Parathyroid adenoma (tissue), 2 donors: ENCODE measurements around the gene WDR19.

Experiments used
- H2AFZ ChIP-seq: fragments of 300-600 bp; sonication (generic); one replicate; pipeline ENCODE4 v1.7.0; 2017; ENCODE audit warnings: antibody characterized with exemption, mild to moderate bottlenecking
- H3K27ac ChIP-seq: fragments of 300-600 bp; sonication (generic); one replicate; pipeline ENCODE4 v1.7.0; 2017
- H3K27me3 ChIP-seq: fragments of 300-600 bp; sonication (generic); one replicate; pipeline ENCODE4 v1.7.0; 2017; ENCODE audit warnings: low read length; ENCODE audit not compliant: control insufficient read depth, insufficient read depth
- H3K36me3 ChIP-seq: fragments of 300-600 bp; sonication (generic); one replicate; pipeline ENCODE4 v1.7.0; 2017; ENCODE audit warnings: low read length; ENCODE audit not compliant: control insufficient read depth, insufficient read depth
- H3K4me1 ChIP-seq: fragments of 300-600 bp; sonication (generic); one replicate; pipeline ENCODE4 v1.7.0; 2017; ENCODE audit warnings: control low read depth
- H3K4me2 ChIP-seq: fragments of 300-600 bp; sonication (generic); one replicate; pipeline ENCODE4 v1.7.0; 2017; ENCODE audit warnings: low read length
- H3K4me3 ChIP-seq: fragments of 300-600 bp; sonication (generic); one replicate; pipeline ENCODE4 v1.7.0; 2017; ENCODE audit warnings: low read depth, low read length
- H3K79me2 ChIP-seq: fragments of 300-600 bp; sonication (generic); one replicate; pipeline ENCODE4 v1.7.0; 2017; ENCODE audit warnings: control low read depth
- H3K9ac ChIP-seq: fragments of 300-600 bp; sonication (generic); one replicate; pipeline ENCODE4 v1.7.0; 2017; ENCODE audit warnings: mild to moderate bottlenecking
- H3K9me3 ChIP-seq: fragments of 300-600 bp; sonication (generic); one replicate; pipeline ENCODE4 v1.7.0; 2017; ENCODE audit warnings: low read length; ENCODE audit not compliant: control insufficient read depth
- CTCF ChIP-seq: fragments of 300-600 bp; sonication (generic); IDR thresholded peaks from one replicate; pipeline ENCODE4 v1.7.0; 2017; ENCODE audit warnings: antibody characterized with exemption, mild to moderate bottlenecking
- donor health status: primary hyperparathyroidism.

Gene WDR19

DNA sequence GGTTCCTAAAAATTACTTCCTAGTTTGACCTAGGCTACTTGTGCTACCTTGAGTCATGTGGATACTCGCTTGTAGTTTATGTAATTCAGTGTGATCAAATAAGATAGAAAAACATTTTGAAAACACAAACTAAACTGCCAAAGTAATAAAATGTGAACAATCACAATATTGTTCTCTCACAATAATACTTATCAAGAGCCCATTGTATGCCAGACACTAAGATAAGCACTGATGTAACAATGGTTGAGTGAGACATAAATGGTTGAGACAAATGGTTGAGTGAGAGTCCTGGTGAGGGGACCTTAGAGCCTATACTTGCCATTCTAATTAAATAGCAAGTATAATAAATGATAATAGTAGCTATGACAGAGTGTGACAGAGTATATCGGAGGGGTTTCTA lies 142.1 kb downstream of the WDR19 start:
- Histone ChIP-seq H3K4me1 (no peaks in the 10 kb centered on the region), H3K4me3 (no peak overlapping the region), H3K27ac (no peak overlapping the region), H3K9me3 (no peaks in the 10 kb centered on the region), H3K27me3 (no peaks in the 10 kb centered on the region), H3K79me2 (no peaks in the 10 kb centered on the region), H3K36me3 (no peaks in the 10 kb centered on the region), H3K9ac (no peak overlapping the region), H3K4me2 (no peak overlapping the region), H2AFZ (no peak overlapping the region)
- TF ChIP-seq CTCF: no peak

DNA sequence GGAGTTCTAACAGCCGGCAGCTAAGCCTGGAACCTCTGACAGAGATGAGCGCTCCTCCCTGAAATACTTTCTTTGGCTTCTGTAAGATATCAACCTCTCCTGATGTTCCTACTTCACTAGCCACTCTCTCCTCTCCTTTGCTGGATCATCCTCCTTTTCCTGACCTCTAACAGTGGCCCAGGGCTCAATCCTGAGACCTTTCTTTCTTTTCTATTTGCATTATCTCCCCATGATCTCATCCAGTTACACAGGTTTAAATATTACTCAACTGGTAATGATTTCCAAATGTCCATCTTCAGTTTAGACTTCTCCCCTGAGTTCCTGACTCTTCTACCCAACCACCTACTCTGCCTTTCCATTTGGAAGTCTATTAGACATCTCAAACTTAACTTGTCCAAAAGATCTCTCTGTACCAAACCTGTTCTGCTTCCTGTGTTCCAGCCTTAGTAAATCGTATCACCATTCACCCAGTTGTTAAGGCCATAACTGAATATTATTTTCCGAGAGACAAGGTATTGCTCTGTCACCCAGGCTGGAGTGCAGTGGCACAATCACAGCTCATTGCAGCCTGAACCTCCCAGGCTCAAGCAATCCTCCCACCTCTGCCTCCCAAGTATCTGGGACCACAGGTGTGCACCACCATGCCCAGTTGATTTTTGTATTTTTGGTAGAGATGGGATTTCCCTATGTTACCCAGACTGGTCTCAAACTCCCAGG lies 142.7 kb downstream of the WDR19 start:
- Histone ChIP-seq H3K4me3 (no peak overlapping the region), H3K27ac (no peak overlapping the region), H3K36me3 (no peaks in the 10 kb centered on the region), H3K27me3 (no peaks in the 10 kb centered on the region), H3K9me3 (no peaks in the 10 kb centered on the region), H3K4me2 (no peak overlapping the region), H3K79me2 (no peaks in the 10 kb centered on the region), H2AFZ (no peak overlapping the region), H3K9ac (no peak overlapping the region), H3K4me1 (no peaks in the 10 kb centered on the region)
- TF ChIP-seq CTCF: no peak

- no peak for TF ChIP-seq CTCF
- H3K9ac ChIP-seq: no peak overlapping the region
These were observed 144.2 kb downstream of the WDR19 start for GRCh38 chr4:39326468-39326977.

GRCh38 chr4:39330353-39330752 lies 148.0 kb downstream of the WDR19 start:
- no peak for TF ChIP-seq CTCF
- Histone ChIP-seq H2AFZ (no peak overlapping the region), H3K27me3 (no peaks in the 10 kb centered on the region), H3K27ac (no peak overlapping the region), H3K4me2 (no peak overlapping the region), H3K79me2 (peaks cover 3% of the 10 kb centered on the region), H3K9me3 (no peaks in the 10 kb centered on the region), H3K4me1 (no peaks in the 10 kb centered on the region), H3K9ac (no peak overlapping the region), H3K4me3 (no peak overlapping the region), H3K36me3 (no peaks in the 10 kb centered on the region)

More at GRCh38 chr4:39326468-39326977, 144.2 kb downstream of the WDR19 start:
- H3K27me3 ChIP-seq: no peaks in the 10 kb centered on the region
- H3K4me2 ChIP-seq: no peak overlapping the region
- no peak overlapping the region for H3K4me3 ChIP-seq
- no peaks in the 10 kb centered on the region for H3K4me1 ChIP-seq
- H2AFZ ChIP-seq: no peak overlapping the region
- no peak overlapping the region for H3K27ac ChIP-seq
- H3K79me2 ChIP-seq: no peaks in the 10 kb centered on the region
- H3K36me3 ChIP-seq: no peaks in the 10 kb centered on the region
- no peaks in the 10 kb centered on the region for H3K9me3 ChIP-seq

DNA sequence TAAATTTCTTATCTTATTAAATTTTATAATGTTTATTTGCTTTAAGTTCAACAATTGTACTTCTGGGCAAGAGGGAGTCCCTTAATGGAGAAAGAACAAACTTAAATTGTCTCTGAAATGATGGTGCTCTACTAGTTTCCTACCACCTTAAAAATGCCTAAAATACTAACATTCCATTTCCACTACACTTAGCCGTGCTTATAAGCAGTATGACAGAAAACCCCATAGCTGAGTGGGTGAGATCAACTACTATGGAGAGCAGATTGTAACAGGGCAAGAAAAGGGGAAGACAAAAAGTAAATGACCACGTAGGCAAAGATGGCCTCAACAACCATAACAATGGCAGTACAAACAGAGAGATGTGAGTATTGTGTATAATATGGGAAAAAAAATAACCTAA lies 148.9 kb downstream of the WDR19 start:
- Histone ChIP-seq H3K9ac (no peak overlapping the region), H3K27me3 (no peaks in the 10 kb centered on the region), H3K4me2 (no peak overlapping the region), H3K9me3 (no peaks in the 10 kb centered on the region), H3K4me1 (no peaks in the 10 kb centered on the region), H3K4me3 (no peak overlapping the region), H2AFZ (no peak overlapping the region), H3K79me2 (peaks cover 3% of the 10 kb centered on the region), H3K27ac (no peak overlapping the region), H3K36me3 (no peaks in the 10 kb centered on the region)
- no peak for TF ChIP-seq CTCF
